IPS DF 6.9 (cell line): Measurements from ENCODE around the gene TTC17.

Source experiments
- DNase-seq: peaks from one replicate; pipeline ENCODE4 v3.0.0-alpha.2; 2013; ENCODE audit warnings: low read depth, low spot score
- H3K27ac ChIP-seq: one replicate; pipeline ENCODE4 v1.5.1; 2013; ENCODE audit warnings: low read length, control low read depth
- H3K27me3 ChIP-seq: 2 replicates; pipeline ENCODE4 v1.6.1; 2013; ENCODE audit warnings: mild to moderate bottlenecking, low read length; ENCODE audit not compliant: control insufficient read depth, insufficient read depth
- H3K36me3 ChIP-seq: 2 replicates; pipeline ENCODE4 v1.6.1; 2013; ENCODE audit warnings: low read length; ENCODE audit not compliant: control insufficient read depth, insufficient read depth
- H3K4me1 ChIP-seq: 2 replicates; pipeline ENCODE4 v1.6.1; 2013; ENCODE audit warnings: low read length; ENCODE audit not compliant: control insufficient read depth, insufficient read depth
- H3K4me3 ChIP-seq: 2 replicates; pipeline ENCODE4 v1.5.1; 2013; ENCODE audit warnings: mild to moderate bottlenecking, low read length
- H3K9me3 ChIP-seq: 2 replicates; pipeline ENCODE4 v1.6.1; 2013; ENCODE audit warnings: low read length, inconsistent platforms; ENCODE audit not compliant: control insufficient read depth, insufficient read depth
- WGBS: extraction: QIAGEN DNeasy Blood & Tissue Kit; methylation state at CpG from one replicate; pipeline ENCODE4 v1.1.7; 2013; ENCODE audit warnings: mixed read lengths, missing lambda C conversion rate; ENCODE audit not compliant: insufficient read length, insufficient coverage; 5-methylcytosine and 5-hydroxymethylcytosine counted together

Gene TTC17

GRCh38 chr11:43356336-43356735, 2.4 kb upstream of the TTC17 start:
- H3K4me1 ChIP-seq: 0 out of 2 replicates have a peak, but pooled peaks cover 3% of the 10 kb centered on the region
- no peaks in the 10 kb centered on the region for H3K9me3 ChIP-seq
- no peak overlapping the region for H3K4me3 ChIP-seq
- H3K36me3 ChIP-seq: no peaks in the 10 kb centered on the region
- no peak overlapping the region for H3K27ac ChIP-seq
- no peak for DNase-seq
- H3K27me3 ChIP-seq: no peaks in the 10 kb centered on the region

- Histone ChIP-seq H3K27me3 (no peaks in the 10 kb centered on the region), H3K27ac (no peak overlapping the region), H3K36me3 (no peaks in the 10 kb centered on the region), H3K4me3 (peak overlapping the region; percentile 73; the same call in 1 of the 2 replicates), H3K4me1 (0 out of 2 replicates have a peak, but pooled peaks cover 3% of the 10 kb centered on the region), H3K9me3 (no peaks in the 10 kb centered on the region)
- no peak for DNase-seq
- WGBS: no CpG with 5 or more reads among the region's 16 CpGs
Measured at GRCh38 chr11:43358279-43358800, 380 bp upstream of the TTC17 start.

GRCh38 chr11:43359422-43359818, 700 bp downstream of the TTC17 start:
- Histone ChIP-seq H3K4me1 (0 out of 2 replicates have a peak, but pooled peaks cover 3% of the 10 kb centered on the region), H3K27me3 (no peaks in the 10 kb centered on the region), H3K9me3 (no peaks in the 10 kb centered on the region), H3K4me3 (peak overlapping the region; percentile 73; the same call in 1 of the 2 replicates), H3K27ac (no peak overlapping the region), H3K36me3 (no peaks in the 10 kb centered on the region)
- DNase-seq: no peak
- WGBS: no CpG with 5 or more reads among the region's 14 CpGs

- no CpG with 5 or more reads among the region's 1 CpG for WGBS
- Histone ChIP-seq H3K36me3 (no peaks in the 10 kb centered on the region), H3K27me3 (no peaks in the 10 kb centered on the region), H3K4me3 (no peak overlapping the region), H3K4me1 (0 out of 2 replicates have a peak, but pooled peaks cover 3% of the 10 kb centered on the region), H3K27ac (no peak overlapping the region), H3K9me3 (no peaks in the 10 kb centered on the region)
- DNase-seq: no peak
Measured at GRCh38 chr11:43360361-43361032, 1.8 kb downstream of the TTC17 start.

GRCh38 chr11:43366677-43367076, 8.0 kb downstream of the TTC17 start:
- no peak overlapping the region for H3K27ac ChIP-seq
- H3K4me1 ChIP-seq: no peaks in the 10 kb centered on the region
- no peak for DNase-seq
- H3K4me3 ChIP-seq: no peak overlapping the region
- H3K9me3 ChIP-seq: no peaks in the 10 kb centered on the region
- no peaks in the 10 kb centered on the region for H3K27me3 ChIP-seq
- no CpG with 5 or more reads among the region's 5 CpGs for WGBS
- no peaks in the 10 kb centered on the region; the same call in 1 of the 2 replicates for H3K36me3 ChIP-seq

- WGBS: no CpG with 5 or more reads among the region's 7 CpGs
- no peak overlapping the region for H3K27ac ChIP-seq
- no peak for DNase-seq
- H3K27me3 ChIP-seq: no peaks in the 10 kb centered on the region
- no peak overlapping the region for H3K4me3 ChIP-seq
- H3K4me1 ChIP-seq: no peaks in the 10 kb centered on the region
- no peaks in the 10 kb centered on the region; the same call in 1 of the 2 replicates for H3K36me3 ChIP-seq
- H3K9me3 ChIP-seq: no peaks in the 10 kb centered on the region
Measured at GRCh38 chr11:43367382-43368178, 8.9 kb downstream of the TTC17 start.

- Histone ChIP-seq H3K9me3 (no peaks in the 10 kb centered on the region), H3K4me1 (no peaks in the 10 kb centered on the region), H3K27ac (no peak overlapping the region), H3K36me3 (no peaks in the 10 kb centered on the region; the same call in 1 of the 2 replicates), H3K4me3 (no peak overlapping the region), H3K27me3 (no peaks in the 10 kb centered on the region)
- DNase-seq: no peak
- WGBS: no CpG with 5 or more reads among the region's 2 CpGs
Measured at GRCh38 chr11:43376065-43376464, 17.3 kb downstream of the TTC17 start.

GRCh38 chr11:43376594-43376993, 17.9 kb downstream of the TTC17 start:
- no peak for DNase-seq
- no CpG with 5 or more reads among the region's 2 CpGs for WGBS
- Histone ChIP-seq H3K9me3 (no peaks in the 10 kb centered on the region), H3K36me3 (no peaks in the 10 kb centered on the region; the same call in 1 of the 2 replicates), H3K27ac (no peak overlapping the region), H3K4me1 (no peaks in the 10 kb centered on the region), H3K27me3 (no peaks in the 10 kb centered on the region), H3K4me3 (no peak overlapping the region)

GRCh38 chr11:43377389-43377788, 18.7 kb downstream of the TTC17 start:
- Histone ChIP-seq H3K27me3 (no peaks in the 10 kb centered on the region), H3K4me1 (no peaks in the 10 kb centered on the region), H3K27ac (no peak overlapping the region), H3K9me3 (no peaks in the 10 kb centered on the region), H3K4me3 (no peak overlapping the region), H3K36me3 (no peaks in the 10 kb centered on the region)
- no peak for DNase-seq

- Histone ChIP-seq H3K27me3 (no peaks in the 10 kb centered on the region), H3K27ac (no peak overlapping the region), H3K4me1 (no peaks in the 10 kb centered on the region), H3K9me3 (no peaks in the 10 kb centered on the region), H3K36me3 (no peaks in the 10 kb centered on the region), H3K4me3 (no peak overlapping the region)
- no CpG with 5 or more reads among the region's 3 CpGs for whole genome bisulfite sequencing
- DNase-seq: no peak
Measured at GRCh38 chr11:43378897-43379296, 20.2 kb downstream of the TTC17 start.
